ENCODE measurements around the gene CCDC68.

The CCDC68 gene

GRCh38 chr18:54916507-54916906 is 42.8 kb downstream of the CCDC68 start:
- no peak for DNase-seq

- no peak for DNase-seq
Observed at GRCh38 chr18:54914816-54915215, 44.4 kb downstream of the CCDC68 start.

GRCh38 chr18:54911551-54911950 is 47.7 kb downstream of the CCDC68 start:
- no peak for DNase-seq

GRCh38 chr18:54910161-54910919 is 48.9 kb downstream of the CCDC68 start:
- no peak for DNase-seq

GRCh38 chr18:54909538-54909937 is 49.7 kb downstream of the CCDC68 start:
- no peak for DNase-seq

- no peak for DNase-seq
Observed at GRCh38 chr18:54906331-54907185, 52.7 kb downstream of the CCDC68 start.

- DNase-seq: no peak
Observed at GRCh38 chr18:54905629-54906028, 53.6 kb downstream of the CCDC68 start.

- DNase-seq: no peak
Observed at GRCh38 chr18:54904581-54904980, 54.7 kb downstream of the CCDC68 start.

- no peak for DNase-seq
Observed at GRCh38 chr18:54900290-54900689, 59.0 kb downstream of the CCDC68 start.

GRCh38 chr18:54899500-54899899 is 59.8 kb downstream of the CCDC68 start:
- DNase-seq: no peak

DNA sequence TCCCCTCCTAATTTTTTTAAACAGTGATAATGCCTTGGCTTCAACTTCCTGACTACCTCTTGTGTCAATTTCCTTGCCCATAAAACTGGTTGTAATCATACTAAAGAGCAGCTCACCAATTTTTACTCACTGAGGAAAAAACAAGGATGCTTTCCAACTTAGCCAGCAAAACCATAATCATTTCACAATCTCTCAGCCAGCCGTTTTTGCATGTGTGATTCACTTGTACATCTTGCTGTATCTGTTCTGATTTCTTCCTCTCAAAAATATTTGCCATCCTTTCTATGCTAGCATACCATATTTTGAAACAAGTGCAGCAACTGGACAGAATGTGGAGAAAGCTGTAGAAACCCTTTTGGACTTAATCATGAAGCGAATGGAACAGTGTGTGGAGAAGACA is 70.3 kb downstream of the CCDC68 start:
- no peak for DNase-seq

- no peak for DNase-seq
Observed at GRCh38 chr18:54888378-54888777, 70.9 kb downstream of the CCDC68 start.

GRCh38 chr18:54883816-54884604 is 75.3 kb downstream of the CCDC68 start:
- no peak for DNase-seq

- no peak for DNase-seq
Observed at GRCh38 chr18:54882318-54882717, 76.9 kb downstream of the CCDC68 start.

- DNase-seq: no peak
Observed at GRCh38 chr18:54881229-54881768, 78.0 kb downstream of the CCDC68 start.

GRCh38 chr18:54880395-54881105 is 78.7 kb downstream of the CCDC68 start:
- no peak for DNase-seq

GRCh38 chr18:54879691-54880090 is 79.6 kb downstream of the CCDC68 start:
- no peak for DNase-seq

DNA sequence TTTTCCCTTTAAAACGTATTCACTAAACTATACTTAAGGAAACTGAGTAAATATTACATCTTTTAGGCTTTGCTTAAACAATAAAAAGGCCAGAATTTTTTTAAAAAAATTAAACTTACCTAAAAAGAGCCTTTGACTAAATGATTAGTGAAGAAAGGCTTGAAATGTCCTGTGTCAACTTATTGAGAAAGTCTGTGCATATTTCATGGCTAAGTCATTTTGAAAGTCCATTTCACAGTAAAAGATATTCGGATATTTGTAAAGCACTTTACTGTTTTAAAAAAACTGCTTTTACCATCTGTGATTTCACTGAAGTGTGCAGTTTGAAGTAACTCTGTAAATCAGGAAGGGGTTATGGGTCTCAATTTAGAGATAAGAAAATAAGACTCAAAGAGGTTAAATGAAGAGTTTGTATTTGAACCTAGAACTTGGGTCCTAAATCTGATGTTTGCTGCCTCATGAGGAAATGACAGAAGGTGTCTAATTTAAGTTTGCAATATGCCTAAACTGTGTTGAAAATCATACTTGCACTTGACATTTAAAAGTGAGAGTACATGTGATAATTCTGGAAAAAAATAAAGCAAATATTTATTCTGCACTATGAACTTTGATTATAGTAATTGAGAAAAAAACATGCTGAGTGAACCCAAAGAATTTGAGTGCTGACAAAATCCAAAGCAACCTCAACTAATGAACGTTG is 80.5 kb downstream of the CCDC68 start:
- DNase-seq: no peak

DNA sequence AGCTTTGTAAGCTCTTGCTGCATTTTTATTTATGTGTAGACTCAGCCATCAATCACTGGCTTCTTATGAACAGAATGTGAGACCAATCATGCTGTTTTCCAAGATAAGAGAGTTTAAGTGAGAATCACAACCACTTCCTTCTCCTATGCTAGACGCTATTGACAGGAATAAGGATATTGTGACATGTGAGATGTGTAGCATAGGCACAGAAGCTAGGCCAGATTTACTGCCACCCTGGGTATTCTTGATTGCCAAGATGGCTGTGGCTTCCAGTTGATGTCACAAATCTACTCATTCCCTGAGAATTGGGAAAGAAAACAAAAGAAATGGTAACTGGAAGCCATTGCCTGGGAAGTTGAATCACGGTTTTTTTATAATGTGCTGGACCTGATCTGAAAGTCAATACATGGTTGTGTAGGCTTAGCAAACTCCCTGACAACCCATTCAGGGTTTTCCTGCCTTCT is 81.1 kb downstream of the CCDC68 start:
- no peak for DNase-seq

DNA sequence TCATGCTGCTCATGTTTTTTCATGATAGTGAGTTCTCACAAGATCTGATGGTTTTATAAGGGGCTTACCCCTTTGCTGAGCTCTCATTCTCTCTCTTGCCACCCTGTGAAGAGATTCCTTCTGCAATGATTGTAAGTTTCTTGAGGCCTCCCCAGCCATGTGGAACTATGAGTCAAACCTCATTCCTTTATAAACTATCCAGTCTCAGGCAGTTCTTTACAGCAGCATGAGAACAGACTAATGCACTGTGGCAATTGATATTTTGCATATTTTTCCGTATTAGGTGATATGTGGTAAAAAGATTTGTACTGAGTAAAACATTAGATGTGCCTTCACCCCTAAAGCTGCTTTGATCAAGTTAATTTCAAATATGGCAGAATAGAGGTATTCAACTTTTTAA is 82.2 kb downstream of the CCDC68 start:
- no peak for DNase-seq

DNA sequence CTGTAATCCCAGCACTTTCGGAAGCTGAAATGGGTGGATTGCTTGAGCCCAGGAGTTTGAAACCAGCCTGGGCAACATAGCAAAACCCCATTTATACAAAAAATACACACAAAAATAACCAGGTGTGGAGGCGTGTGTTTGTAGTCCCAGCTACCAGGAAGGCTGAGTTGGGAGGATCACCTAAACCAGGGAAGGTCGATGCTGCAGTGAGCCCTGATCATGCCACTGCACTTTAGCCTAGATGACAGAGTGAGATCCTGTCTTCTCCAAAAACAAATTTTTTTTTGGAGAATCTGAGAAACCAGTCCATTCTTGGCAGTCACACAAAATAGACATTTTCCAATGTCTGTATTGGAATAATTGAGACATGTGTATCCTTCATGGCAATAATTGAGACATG is 84.2 kb downstream of the CCDC68 start:
- no peak for DNase-seq

- DNase-seq: no peak
Observed at GRCh38 chr18:54873884-54874255, 85.4 kb downstream of the CCDC68 start.

All from T-helper 2 cell (primary cell).